Measurements from ENCODE around the gene APLF. TPM values are rescaled to one million over a fixed set of nuclear protein-coding genes. Genes with fewer than 3 reads are reported as not detected.

Gene APLF
- total RNA-seq, 1 donor from 2014 or later = 2.5 TPM

- peaks cover 2% of the 10 kb centered on the region for H3K36me3 Mint-ChIP-seq (ENCODE audit: low read depth, unreplicated experiment)
- H3K4me1 ChIP-seq (ENCODE audit: insufficient read depth, low read length) = no peaks in the 10 kb centered on the region
- H4K20me1 ChIP-seq (ENCODE audit: insufficient read depth, low read length) = no peaks in the 10 kb centered on the region
- FAIRE-seq (no peak), DNase-seq (ENCODE audit: low read depth) (no peak)
- no peak overlapping the region for H3K4me3 ChIP-seq (ENCODE audit: insufficient read depth, low read depth, low read length)
- H3K9ac ChIP-seq (ENCODE audit: low read length) = no peak overlapping the region
- H2AFZ ChIP-seq (ENCODE audit: low read depth, low read length) = no peak overlapping the region
- TF ChIP-seq CTCF (IDR thresholded peaks at IDR 0.05; ENCODE audit: insufficient read depth, low read depth, low read length) = no peak
- TF ChIP-seq EZH2 (IDR thresholded peaks at IDR 0.05; ENCODE audit: insufficient read depth, low read length) = no peak
- H3K4me2 ChIP-seq (ENCODE audit: low read length) = no peak overlapping the region
- H3K79me2 ChIP-seq (ENCODE audit: insufficient read depth, low read length) = no peaks in the 10 kb centered on the region
- H3K36me3 ChIP-seq (ENCODE audit: insufficient read depth, low read length) = no peaks in the 10 kb centered on the region
- peaks cover 7% of the 10 kb centered on the region for H3K27me3 Mint-ChIP-seq (ENCODE audit: low read depth, unreplicated experiment)
- H3K27ac Mint-ChIP-seq (ENCODE audit: unreplicated experiment) = no peak overlapping the region
- no peak overlapping the region for H3K27ac ChIP-seq (ENCODE audit: low read depth, low read length)
- peaks cover 6% of the 10 kb centered on the region for H3K27me3 ChIP-seq (ENCODE audit: insufficient read depth, low read length)
- H3K4me1 Mint-ChIP-seq (ENCODE audit: low read depth, unreplicated experiment) = no peaks in the 10 kb centered on the region
- H3K9me3 Mint-ChIP-seq (ENCODE audit: unreplicated experiment) = peaks cover 4% of the 10 kb centered on the region
- H3K4me3 Mint-ChIP-seq (ENCODE audit: unreplicated experiment) = no peak overlapping the region
- H3K9me3 ChIP-seq (ENCODE audit: insufficient read depth, low read depth, low read length) = no peaks in the 10 kb centered on the region
These were observed 38.0 kb upstream of the APLF start for GRCh38 chr2:68429311-68429826.

- peaks cover 7% of the 10 kb centered on the region for H3K27me3 Mint-ChIP-seq (ENCODE audit: low read depth, unreplicated experiment)
- H3K27me3 ChIP-seq (ENCODE audit: insufficient read depth, low read length) = peaks cover 2% of the 10 kb centered on the region
- no peak overlapping the region for H3K27ac ChIP-seq (ENCODE audit: low read depth, low read length)
- no peaks in the 10 kb centered on the region for H3K4me1 ChIP-seq (ENCODE audit: insufficient read depth, low read length)
- H3K9ac ChIP-seq (ENCODE audit: low read length) = no peak overlapping the region
- peaks cover 4% of the 10 kb centered on the region for H3K9me3 Mint-ChIP-seq (ENCODE audit: unreplicated experiment)
- no peak overlapping the region for H3K27ac Mint-ChIP-seq (ENCODE audit: unreplicated experiment)
- H3K79me2 ChIP-seq (ENCODE audit: insufficient read depth, low read length) = no peaks in the 10 kb centered on the region
- FAIRE-seq (no peak), DNase-seq (ENCODE audit: low read depth) (no peak)
- peaks cover 7% of the 10 kb centered on the region for H3K4me1 Mint-ChIP-seq (ENCODE audit: low read depth, unreplicated experiment)
- no peak overlapping the region for H3K4me2 ChIP-seq (ENCODE audit: low read length)
- peaks cover 2% of the 10 kb centered on the region for H3K36me3 Mint-ChIP-seq (ENCODE audit: low read depth, unreplicated experiment)
- H3K4me3 ChIP-seq (ENCODE audit: insufficient read depth, low read depth, low read length) = no peak overlapping the region
- H2AFZ ChIP-seq (ENCODE audit: low read depth, low read length) = no peak overlapping the region
- no peak for TF ChIP-seq EZH2 (IDR thresholded peaks at IDR 0.05; ENCODE audit: insufficient read depth, low read length)
- TF ChIP-seq CTCF (IDR thresholded peaks at IDR 0.05; ENCODE audit: insufficient read depth, low read depth, low read length) = no peak
- H3K4me3 Mint-ChIP-seq (ENCODE audit: unreplicated experiment) = no peak overlapping the region
- H3K9me3 ChIP-seq (ENCODE audit: insufficient read depth, low read depth, low read length) = no peaks in the 10 kb centered on the region
- no peaks in the 10 kb centered on the region for H4K20me1 ChIP-seq (ENCODE audit: insufficient read depth, low read length)
- H3K36me3 ChIP-seq (ENCODE audit: insufficient read depth, low read length) = no peaks in the 10 kb centered on the region
These were observed 35.9 kb upstream of the APLF start for GRCh38 chr2:68431316-68431972.
